GM12873 (cell line): ENCODE data around the gene SNN.

Source experiments
- TF ChIP-seq, protein P1 (sequence below): IDR thresholded peaks from 2 replicates; pipeline ENCODE4 v1.5.1; 2012; ENCODE audit warnings: low read depth, mild to moderate bottlenecking, moderate library complexity, low read length, control low read depth; ENCODE audit not compliant: insufficient read depth; ENCODE audit errors: missing control alignments

Gene SNN

DNA sequence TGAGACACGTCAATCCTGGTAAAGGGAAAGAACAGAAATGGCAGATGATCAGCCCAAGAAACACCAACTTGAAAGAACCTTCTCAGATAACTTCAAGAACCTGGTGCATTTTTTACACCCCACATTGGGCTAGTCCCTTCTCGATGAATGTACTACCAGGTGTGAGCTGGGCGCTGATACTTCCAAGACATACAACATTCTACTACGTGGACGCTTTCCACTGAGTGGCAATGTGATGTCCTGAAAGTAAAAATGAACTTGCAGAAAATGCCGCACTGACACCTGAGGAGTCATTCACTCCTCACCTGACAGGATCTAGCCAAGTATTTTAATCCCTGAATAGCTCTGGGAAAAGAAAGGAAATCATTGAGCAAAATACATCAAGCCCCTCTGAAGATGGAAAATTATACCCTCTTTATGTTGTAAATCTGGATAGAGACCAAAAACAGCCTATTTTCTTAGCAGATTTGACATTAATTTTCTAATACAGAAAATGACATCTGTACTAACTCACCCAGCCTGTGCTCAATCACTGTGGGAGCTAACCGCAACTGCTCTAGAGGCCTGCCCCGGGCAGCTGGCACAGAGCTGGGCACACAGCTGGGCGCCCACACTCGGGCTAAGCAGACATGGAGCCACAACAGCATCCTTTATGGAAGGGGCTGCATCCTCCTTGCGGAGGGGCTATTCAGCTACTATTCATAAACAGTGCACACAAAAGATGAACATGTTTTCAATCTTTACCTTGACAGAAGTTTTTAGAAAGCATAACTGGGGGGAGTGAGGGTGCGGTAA is 16.2 kb downstream of the SNN start:
- TF ChIP-seq, protein P1, sequence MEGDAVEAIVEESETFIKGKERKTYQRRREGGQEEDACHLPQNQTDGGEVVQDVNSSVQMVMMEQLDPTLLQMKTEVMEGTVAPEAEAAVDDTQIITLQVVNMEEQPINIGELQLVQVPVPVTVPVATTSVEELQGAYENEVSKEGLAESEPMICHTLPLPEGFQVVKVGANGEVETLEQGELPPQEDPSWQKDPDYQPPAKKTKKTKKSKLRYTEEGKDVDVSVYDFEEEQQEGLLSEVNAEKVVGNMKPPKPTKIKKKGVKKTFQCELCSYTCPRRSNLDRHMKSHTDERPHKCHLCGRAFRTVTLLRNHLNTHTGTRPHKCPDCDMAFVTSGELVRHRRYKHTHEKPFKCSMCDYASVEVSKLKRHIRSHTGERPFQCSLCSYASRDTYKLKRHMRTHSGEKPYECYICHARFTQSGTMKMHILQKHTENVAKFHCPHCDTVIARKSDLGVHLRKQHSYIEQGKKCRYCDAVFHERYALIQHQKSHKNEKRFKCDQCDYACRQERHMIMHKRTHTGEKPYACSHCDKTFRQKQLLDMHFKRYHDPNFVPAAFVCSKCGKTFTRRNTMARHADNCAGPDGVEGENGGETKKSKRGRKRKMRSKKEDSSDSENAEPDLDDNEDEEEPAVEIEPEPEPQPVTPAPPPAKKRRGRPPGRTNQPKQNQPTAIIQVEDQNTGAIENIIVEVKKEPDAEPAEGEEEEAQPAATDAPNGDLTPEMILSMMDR, result no peak

DNA sequence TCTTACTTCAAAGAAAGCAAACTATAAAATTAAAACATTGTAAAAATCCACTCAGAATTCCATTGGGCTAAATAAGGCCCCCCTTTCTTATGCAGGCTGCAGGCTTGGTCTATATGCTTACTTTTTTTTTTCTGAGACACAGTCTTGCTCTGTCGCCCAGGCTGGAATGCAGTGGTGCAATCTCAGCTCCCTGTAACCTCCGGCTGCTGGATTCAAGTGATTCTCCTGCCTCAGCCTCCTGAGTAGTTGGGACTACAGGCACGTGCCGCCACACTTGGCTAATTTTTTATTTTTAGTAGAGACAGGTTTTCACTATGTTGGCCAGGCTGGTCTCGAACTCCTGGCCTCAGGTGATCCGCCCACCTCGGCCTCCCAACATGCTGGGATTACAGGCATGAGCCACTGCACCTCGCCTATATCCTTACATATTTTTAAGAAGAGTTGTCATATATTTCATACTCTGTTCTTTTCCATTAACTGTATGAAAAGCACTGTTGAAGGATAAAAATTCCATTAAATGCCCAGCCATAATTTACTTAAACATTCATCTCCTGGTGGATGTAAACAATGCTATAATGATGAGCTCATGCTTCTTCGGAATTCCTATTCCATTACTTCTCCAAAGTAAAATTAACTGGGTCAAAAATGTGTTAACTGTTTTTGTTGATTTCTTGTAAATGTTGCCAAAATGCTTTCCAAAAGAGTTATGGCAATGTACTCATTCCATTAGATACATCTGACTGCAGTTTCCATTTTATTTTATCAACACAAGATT is 17.8 kb downstream of the SNN start:
- TF ChIP-seq, protein P1, result no peak

DNA sequence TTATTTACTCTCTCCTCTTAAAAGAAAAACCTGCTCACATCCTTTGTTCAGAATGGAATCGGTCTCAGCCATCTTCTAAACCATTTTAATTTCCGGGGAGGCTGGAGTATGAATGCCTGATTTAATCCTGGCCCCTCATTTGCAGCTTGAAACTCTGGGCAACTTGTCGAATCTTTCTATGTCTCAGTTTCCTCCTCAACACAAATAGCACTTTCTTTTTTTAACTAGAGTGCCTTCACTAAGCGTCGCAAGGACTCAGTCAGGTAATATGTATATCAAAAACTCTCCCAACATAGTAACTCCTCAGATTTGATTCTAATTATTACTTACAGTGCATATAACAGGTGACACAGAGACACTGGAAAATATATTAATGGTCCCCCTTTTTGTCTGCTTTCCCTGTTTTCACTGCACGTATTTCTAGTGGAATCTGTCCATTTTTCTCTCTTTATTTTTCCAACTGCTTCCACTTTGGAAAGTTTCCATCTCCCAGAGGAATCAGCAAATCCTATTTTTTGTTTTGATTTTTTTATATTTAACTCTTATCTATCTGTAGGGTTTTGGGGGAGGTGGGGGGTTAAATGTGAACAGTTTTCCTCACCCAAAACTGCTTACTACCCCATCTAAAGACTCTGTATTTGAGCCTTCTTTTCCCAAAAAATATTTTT is 18.6 kb downstream of the SNN start:
- TF ChIP-seq, protein P1, result no peak

DNA sequence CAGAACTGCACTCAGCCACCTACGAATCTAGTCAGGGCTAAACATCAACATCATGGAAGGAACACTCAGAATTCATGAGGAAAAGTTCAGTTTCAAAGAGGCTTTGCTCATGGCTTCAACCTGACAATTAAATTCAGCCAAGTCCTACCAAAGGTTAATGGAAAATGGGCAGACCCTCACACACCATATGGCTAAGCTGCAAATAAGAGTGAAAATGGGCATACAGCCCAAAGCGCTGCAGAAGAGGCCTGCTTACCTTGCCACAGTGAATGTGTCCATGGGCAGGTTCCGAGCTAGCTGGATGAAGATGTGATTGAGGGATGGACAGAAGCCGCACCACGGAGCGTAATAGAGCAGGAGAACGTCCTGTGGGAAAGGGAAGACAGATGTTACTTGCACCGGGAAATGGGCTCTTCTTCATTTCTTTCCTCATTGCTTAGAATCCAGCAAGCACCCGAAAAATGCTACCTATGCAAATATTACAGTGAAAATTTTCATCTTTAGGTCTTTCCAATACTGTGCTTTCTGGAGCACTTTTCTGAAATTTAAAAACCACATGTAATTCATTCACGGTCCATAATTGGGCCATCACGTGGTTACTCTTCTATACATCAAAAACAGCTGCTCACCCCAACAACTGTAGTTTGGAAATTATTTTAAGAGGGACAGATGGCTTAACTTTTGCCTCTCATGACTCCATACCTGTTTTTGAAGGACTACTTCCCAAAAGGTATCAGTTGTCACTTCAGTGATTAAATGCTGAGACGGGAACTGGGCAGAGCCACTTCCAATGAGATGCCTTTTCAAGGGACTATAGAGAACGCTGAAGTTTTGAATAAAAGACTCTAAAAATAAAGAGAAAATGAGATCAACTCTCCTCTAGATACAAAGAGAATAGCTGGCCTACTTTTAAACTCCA is 19.6 kb downstream of the SNN start:
- TF ChIP-seq, protein P1, result no peak

DNA sequence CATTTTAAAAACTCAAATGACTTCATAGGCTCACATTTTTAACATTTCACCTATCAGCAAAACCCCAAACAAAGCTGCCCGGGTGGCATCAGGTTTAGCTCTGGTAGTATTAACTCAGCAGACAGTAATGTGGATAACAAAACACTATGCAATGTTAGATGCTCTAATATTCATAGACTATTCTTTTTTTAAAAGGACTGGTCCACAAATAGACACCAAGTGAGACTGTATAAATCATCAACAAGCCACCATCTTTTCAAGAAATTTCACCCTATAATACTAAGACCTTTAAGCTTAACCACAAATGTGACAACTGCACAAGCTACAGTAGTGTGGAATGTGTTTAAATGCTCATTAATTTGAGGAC is 20.2 kb downstream of the SNN start:
- TF ChIP-seq, protein P1, result no peak

DNA sequence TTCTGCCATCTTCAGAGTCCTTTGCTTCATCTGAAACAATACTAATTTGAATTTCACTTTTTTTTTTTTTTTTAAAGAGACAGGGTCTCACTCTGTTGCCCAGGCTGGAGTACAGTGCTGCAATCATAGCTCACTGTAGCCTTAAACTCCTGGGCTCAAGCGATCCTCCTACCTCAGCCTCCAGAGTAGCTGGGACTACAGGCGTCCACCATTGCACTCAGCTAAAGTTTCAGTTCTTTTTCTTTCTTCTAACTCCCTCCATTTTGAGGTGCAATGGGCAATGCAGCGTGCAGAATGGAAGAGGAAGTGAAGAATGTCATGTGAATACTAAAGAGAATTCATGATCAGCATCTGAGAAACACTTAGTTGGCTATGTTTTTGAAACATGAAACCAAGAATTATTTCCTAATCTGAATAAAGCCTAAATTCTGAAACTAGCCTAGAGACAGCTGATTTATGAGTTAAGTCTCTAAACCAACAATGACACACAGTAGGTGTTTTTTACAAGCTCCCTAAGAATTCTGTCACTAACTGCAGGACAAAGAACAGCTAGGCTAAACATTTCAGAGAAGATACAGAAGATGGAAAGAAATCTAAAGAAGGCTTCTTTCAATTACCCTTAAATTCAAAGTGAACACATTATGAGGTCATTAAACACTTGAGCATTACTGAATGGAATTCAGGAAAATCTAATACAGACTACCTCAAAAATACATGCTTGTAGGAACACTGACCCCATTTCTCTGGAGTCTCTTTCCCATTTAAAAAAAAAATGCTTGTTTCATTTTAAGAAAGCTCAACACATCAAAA is 21.0 kb downstream of the SNN start:
- TF ChIP-seq, protein P1, result no peak
